Testis (tissue), 2 donors: Measurements from ENCODE around the gene USF1.

ENCODE experiments used
- CTCF ChIP-seq, 3 experiments: fragments of 450-650 bp in 2 of 3; fragments of 200-600 bp in 1 of 3; sonication (generic) in 1 of 3; IDR thresholded peaks; one replicate each; pipeline ENCODE4 v1.5.1; 2016 to 2019; ENCODE audit warnings: antibody characterized with exemption in 3 of 3, mild to moderate bottlenecking in 2 of 3, moderate library complexity in 1 of 3
- POLR2A ChIP-seq: fragments of 450-650 bp; IDR thresholded peaks from one replicate; pipeline ENCODE4 v1.6.1; 2017; ENCODE audit warnings: antibody characterized with exemption, mild to moderate bottlenecking, moderate library complexity

DNA sequence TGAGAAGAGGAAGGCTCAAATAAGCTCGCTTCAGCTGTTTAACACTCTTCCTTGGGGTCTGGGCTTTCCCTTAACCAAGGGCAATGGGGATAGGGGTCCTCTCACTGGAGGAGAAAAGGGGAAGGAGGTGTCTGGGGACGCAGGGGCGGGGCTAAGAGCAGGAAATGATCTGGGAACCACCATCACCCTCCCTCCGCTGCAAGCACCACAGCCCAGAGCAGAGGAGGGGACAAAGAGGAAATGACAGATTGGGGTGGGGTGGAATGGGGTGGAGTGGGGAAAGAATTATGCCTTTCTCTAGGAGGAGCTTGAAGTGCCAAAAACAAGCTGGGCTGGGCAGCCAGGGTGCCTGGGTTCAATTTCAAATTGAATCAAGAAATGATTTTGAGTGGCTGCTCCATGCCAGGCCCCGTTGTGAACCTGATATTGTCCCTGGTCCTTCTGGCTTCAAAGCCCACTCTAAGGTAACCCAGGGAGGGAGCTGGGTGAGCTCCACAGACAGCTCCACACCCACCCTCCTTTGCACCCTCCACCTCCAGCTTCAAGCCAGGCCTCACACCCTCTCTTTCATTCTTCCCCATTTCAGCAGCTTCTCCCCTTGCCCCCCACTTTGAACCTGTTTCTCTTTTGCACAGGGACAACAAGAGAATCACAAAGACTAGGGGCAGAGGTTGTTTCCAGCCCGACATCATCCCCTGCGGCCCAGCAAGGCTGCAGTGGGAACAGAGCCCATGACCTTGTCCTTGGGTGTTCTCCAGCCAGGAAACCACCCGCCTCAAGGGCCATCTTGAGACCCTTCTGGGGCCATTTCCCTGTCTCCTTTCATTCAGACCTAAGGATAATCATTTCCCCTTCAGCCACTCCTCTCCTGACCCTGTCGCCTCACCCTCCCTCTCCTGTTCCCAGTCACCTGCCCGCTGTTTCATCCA is 22.8 kb upstream of the USF1 start:
- no peak for TF ChIP-seq POLR2A
- TF ChIP-seq CTCF (IDR thresholded peaks at IDR 0.05), result no peak
